GM21529 (cell line): Measurements from ENCODE around the gene PRSS36.
"Not testable (repeated sequence)": the region's sequence is repeated elsewhere in the genome, so short reads cannot be mapped to it uniquely, and the experiment has no call there.

Experiments
- ATAC-seq: cut with Tn5 transposase; IDR thresholded peaks from one replicate; pipeline ENCODE4 v1.9.1; 2021; ENCODE audit not compliant: unreplicated experiment

The PRSS36 gene

GRCh38 chr16:31142109-31143010 lies 7.5 kb downstream of the PRSS36 start:
- ATAC-seq: peak; percentile 83

GRCh38 chr16:31141489-31142108 lies 8.3 kb downstream of the PRSS36 start:
- ATAC-seq: peak; percentile 4

GRCh38 chr16:31141071-31141469 lies 8.8 kb downstream of the PRSS36 start:
- not testable (repeated sequence) for ATAC-seq

GRCh38 chr16:31138621-31139578 lies 11.0 kb downstream of the PRSS36 start:
- ATAC-seq: no peak

GRCh38 chr16:31136822-31137499 lies 12.9 kb downstream of the PRSS36 start:
- not testable (repeated sequence) for ATAC-seq

- no peak for ATAC-seq
These were observed 13.6 kb downstream of the PRSS36 start for GRCh38 chr16:31136287-31136662.

GRCh38 chr16:31135535-31136286 lies 14.2 kb downstream of the PRSS36 start, which contains the start of gene PRSS8:
PRSS8 (minus strand) TSS chr16:31135727; CDS start chr16:31135498, 229 bp downstream.
- no peak for ATAC-seq

GRCh38 chr16:31134625-31135534 lies 15.0 kb downstream of the PRSS36 start:
- ATAC-seq: no peak

GRCh38 chr16:31134091-31134571 lies 15.7 kb downstream of the PRSS36 start:
- ATAC-seq: no peak

GRCh38 chr16:31133046-31133501 lies 16.8 kb downstream of the PRSS36 start:
- no peak for ATAC-seq

GRCh38 chr16:31132303-31132979 lies 17.4 kb downstream of the PRSS36 start:
- ATAC-seq: no peak

GRCh38 chr16:31131841-31132271 lies 18.0 kb downstream of the PRSS36 start:
- ATAC-seq: no peak

- ATAC-seq: no peak
These were observed 18.4 kb downstream of the PRSS36 start for GRCh38 chr16:31131416-31131815.

GRCh38 chr16:31130899-31131298 lies 19.0 kb downstream of the PRSS36 start:
- ATAC-seq: no peak

- no peak for ATAC-seq
These were observed 19.5 kb downstream of the PRSS36 start for GRCh38 chr16:31130336-31130891.

- ATAC-seq: no peak
These were observed 20.1 kb downstream of the PRSS36 start for GRCh38 chr16:31129568-31130335.
